ENCODE results near the gene PPEF2.
"Not testable (repeated sequence)": the region's sequence is repeated elsewhere in the genome, so short reads cannot be mapped to it uniquely, and the experiment has no call there.

Gene PPEF2

DNA sequence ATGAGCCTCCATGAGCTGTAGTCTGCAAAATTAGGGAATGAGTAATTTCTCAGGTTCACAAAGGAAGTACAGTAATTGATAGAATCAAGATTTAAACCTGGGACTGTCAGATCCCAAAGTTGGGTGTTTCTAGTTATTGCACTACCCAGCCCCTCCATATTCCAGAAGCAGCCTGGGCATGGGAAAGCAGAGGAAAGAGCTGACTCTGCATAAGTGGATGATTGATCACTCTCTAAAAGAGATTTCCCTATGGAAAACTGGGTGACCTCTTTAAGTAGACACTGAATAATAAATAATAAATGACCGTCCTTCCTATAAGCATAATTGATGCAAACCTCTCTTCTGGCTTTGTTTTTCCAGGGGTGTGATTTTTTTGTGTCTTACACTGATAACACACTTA is 33.4 kb upstream of the PPEF2 start:
- H3K4me3 ChIP-seq (replicated peaks in 1 of 2; ENCODE audit: low read depth in 2 of 2, low read length in 2 of 2): no peak overlapping the region
- DNase-seq (ENCODE audit: low read depth in 2 of 2): no peak
- TF ChIP-seq, protein P1, sequence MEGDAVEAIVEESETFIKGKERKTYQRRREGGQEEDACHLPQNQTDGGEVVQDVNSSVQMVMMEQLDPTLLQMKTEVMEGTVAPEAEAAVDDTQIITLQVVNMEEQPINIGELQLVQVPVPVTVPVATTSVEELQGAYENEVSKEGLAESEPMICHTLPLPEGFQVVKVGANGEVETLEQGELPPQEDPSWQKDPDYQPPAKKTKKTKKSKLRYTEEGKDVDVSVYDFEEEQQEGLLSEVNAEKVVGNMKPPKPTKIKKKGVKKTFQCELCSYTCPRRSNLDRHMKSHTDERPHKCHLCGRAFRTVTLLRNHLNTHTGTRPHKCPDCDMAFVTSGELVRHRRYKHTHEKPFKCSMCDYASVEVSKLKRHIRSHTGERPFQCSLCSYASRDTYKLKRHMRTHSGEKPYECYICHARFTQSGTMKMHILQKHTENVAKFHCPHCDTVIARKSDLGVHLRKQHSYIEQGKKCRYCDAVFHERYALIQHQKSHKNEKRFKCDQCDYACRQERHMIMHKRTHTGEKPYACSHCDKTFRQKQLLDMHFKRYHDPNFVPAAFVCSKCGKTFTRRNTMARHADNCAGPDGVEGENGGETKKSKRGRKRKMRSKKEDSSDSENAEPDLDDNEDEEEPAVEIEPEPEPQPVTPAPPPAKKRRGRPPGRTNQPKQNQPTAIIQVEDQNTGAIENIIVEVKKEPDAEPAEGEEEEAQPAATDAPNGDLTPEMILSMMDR (IDR thresholded peaks at IDR 0.05; ENCODE audit: low read depth, low read length): no peak

DNA sequence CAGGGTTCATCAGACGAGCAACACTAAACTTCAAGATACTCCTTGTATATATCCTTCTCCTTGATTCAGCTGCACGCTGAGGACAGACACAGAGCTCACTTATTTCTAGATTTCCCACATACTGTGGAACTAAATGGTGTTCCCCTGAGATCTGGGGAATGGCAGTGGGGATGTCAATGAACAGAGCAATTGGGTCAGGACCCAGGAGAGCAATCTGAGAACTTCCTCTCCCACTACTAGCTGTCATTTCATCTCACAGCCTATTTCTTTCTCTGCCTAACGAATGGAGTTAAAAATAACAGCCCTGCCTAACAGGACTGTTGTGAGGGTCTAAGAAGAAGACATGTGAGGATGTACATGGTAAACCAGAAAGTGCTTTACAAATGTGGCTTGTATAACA is 27.9 kb upstream of the PPEF2 start:
- no peak overlapping the region for H3K4me3 ChIP-seq (replicated peaks in 1 of 2; ENCODE audit: low read depth in 2 of 2, low read length in 2 of 2)
- TF ChIP-seq, protein P1 (IDR thresholded peaks at IDR 0.05; ENCODE audit: low read depth, low read length): no peak
- DNase-seq (ENCODE audit: low read depth in 2 of 2): no peak

DNA sequence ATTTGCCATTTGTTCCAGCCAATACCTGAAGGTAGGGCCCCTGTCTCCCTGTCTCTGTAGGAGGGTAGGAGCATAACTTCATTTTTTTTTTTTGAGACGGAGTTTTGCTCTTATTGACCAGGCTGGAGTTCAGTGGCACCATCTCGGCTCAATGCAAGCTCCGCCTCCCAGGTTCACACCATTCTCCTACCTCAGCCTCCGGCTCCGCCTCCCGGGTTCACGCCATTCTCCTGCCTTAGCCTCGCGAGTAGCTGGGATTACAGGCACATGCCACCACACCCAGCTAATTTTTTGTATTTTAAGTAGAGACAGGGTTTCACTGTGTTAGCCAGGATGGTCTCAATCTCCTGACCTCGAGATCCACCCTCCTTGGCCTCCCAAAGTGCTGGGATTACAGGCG is 22.7 kb upstream of the PPEF2 start:
- not testable (repeated sequence) for H3K4me3 ChIP-seq (replicated peaks in 1 of 2; ENCODE audit: low read depth in 2 of 2, low read length in 2 of 2); DNase-seq (ENCODE audit: low read depth in 2 of 2)

DNA sequence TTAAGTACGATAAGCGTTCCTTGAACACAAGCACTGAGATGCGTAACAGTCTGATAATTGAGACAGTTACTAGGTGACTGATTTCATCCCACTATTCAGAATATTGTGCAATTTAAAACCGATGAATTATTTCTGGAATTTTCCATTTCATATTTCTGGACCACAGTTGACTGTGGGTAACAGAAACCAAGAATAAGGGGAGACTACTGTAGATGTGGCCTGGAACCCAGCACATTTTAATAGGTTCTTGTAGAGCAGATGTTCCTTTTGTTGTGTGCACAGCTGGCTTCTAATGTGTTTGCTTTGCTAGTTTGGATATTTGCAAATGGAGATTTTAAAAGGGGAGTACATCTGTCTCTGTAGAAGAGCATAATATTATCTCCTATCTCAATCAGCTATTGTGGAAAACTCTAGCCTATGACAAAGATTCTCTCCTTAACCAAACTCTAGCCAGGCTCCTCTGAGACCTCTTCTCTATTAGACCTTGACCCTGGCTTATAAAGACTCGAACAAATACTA is 22.1 kb upstream of the PPEF2 start:
- no peak overlapping the region for H3K4me3 ChIP-seq (replicated peaks in 1 of 2; ENCODE audit: low read depth in 2 of 2, low read length in 2 of 2)
- DNase-seq (ENCODE audit: low read depth in 2 of 2): no peak
- TF ChIP-seq, protein P1 (IDR thresholded peaks at IDR 0.05; ENCODE audit: low read depth, low read length): no peak

DNA sequence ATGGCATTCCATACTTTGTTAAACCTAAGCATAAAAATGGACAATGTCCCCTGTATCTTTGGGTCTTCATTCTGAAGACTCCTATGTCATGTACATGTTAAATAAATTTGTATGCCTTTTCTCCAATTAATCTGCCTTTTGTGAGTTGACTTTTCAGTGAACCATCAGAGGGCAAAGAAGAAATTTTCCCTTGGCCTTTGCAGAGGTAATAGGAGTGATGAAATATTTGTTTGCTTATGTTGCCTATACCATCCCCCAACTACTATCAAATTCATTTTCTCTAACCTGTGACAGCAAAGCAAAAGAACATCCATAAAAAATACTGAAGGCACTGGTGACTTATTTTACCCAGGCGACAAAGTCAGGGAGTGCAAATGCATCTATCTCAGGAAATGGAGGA is 20.3 kb upstream of the PPEF2 start:
- no peak for DNase-seq (ENCODE audit: low read depth in 2 of 2)
- no peak overlapping the region for H3K4me3 ChIP-seq (replicated peaks in 1 of 2; ENCODE audit: low read depth in 2 of 2, low read length in 2 of 2)
- TF ChIP-seq, protein P1 (IDR thresholded peaks at IDR 0.05; ENCODE audit: low read depth, low read length): no peak

DNA sequence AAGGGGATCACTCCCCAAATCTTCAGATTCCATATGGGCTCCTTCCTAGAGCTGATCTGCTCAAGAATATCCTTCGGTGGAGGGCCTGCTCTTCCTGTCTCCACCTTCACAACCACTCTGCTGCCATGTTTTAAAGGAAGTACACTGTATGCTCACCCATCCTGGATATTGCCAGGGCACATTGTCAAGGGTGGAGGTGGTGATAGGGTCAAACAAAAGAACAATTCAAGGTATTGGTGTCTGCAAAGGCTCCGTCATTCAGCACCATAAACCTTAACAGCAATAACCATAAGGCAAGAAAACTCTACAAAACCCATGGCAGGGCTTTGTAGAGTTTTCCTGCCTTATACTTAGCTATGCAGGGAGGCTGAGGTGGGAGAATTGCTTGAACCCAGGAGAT is 19.7 kb upstream of the PPEF2 start:
- TF ChIP-seq, protein P1 (IDR thresholded peaks at IDR 0.05; ENCODE audit: low read depth, low read length): no peak
- H3K4me3 ChIP-seq (replicated peaks in 1 of 2; ENCODE audit: low read depth in 2 of 2, low read length in 2 of 2): no peak overlapping the region
- DNase-seq (ENCODE audit: low read depth in 2 of 2): no peak

DNA sequence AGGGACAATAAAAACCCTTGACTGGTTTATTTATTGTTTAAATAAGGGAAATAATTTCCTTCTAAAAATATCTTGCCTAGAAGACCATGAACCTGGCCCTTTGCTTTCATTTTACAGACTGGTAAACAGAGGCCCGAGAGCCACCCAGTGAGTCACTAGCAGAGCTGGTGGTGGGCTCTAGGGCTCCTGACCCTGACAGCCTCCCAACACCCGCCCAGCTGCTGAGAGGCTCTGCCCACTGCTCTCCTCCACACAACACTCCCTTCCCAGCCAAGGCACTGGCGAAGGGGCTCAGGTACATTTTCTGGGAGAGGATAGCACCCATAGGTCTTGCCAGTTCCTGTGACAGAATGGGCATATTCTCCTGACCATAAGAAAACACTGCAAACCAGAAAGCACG is 18.1 kb upstream of the PPEF2 start:
- DNase-seq (ENCODE audit: low read depth in 2 of 2): no peak
- TF ChIP-seq, protein P1 (IDR thresholded peaks at IDR 0.05; ENCODE audit: low read depth, low read length): no peak
- H3K4me3 ChIP-seq (replicated peaks in 1 of 2; ENCODE audit: low read depth in 2 of 2, low read length in 2 of 2): no peak overlapping the region
